ENCODE measurements around the gene KCNC2.
A peak's percentile ranks its signal among the peaks of the same experiment; 100 is the strongest.

Gene KCNC2

GRCh38 chr12:75209812-75210138 is at the start of gene KCNC2:
TSS of gene KCNC2 (minus strand) at chr12:75209839.
- peaks cover 55% of the 10 kb centered on the region for H3K27me3 ChIP-seq (ENCODE audit: control insufficient read depth, insufficient read depth, low read length)
- peak within 1 kb of the TSS; percentile 70 for H3K4me3 ChIP-seq (ENCODE audit: low read depth, low read length)
- H3K4me1 ChIP-seq (ENCODE audit: control insufficient read depth, insufficient read depth, low read length) = 0 out of 2 replicates have a peak, but pooled peaks cover 3% of the 10 kb centered on the region
- H3K36me3 ChIP-seq (ENCODE audit: control insufficient read depth, insufficient read depth, low read length) = no peaks in the 10 kb centered on the region
- no peak within 1 kb of the TSS for H3K27ac ChIP-seq (ENCODE audit: low read depth, low read length)
- H3K9me3 ChIP-seq (ENCODE audit: control insufficient read depth, insufficient read depth, low read length) = no peaks in the 10 kb centered on the region
- no peak within 1 kb of the TSS for H3K9ac ChIP-seq (ENCODE audit: low read depth, low read length)

- Histone ChIP-seq H3K27ac (ENCODE audit: low read depth, low read length) (peak overlapping the region; percentile 62), H3K4me1 (ENCODE audit: control insufficient read depth, insufficient read depth, low read length) (peaks cover 15% of the 10 kb centered on the region), H3K9me3 (ENCODE audit: control insufficient read depth, insufficient read depth, low read length) (no peaks in the 10 kb centered on the region), H3K4me3 (ENCODE audit: low read depth, low read length) (0 out of 2 replicates have a peak overlapping the region, but pooled peaks have one; percentile 4), H3K9ac (ENCODE audit: low read depth, low read length) (no peak overlapping the region), H3K36me3 (ENCODE audit: control insufficient read depth, insufficient read depth, low read length) (no peaks in the 10 kb centered on the region), H3K27me3 (ENCODE audit: control insufficient read depth, insufficient read depth, low read length) (no peaks in the 10 kb centered on the region)
Measured at GRCh38 chr12:75259143-75259542, 49.5 kb upstream of the KCNC2 start.

GRCh38 chr12:75257510-75257909 is 47.9 kb upstream of the KCNC2 start:
- Histone ChIP-seq H3K36me3 (ENCODE audit: control insufficient read depth, insufficient read depth, low read length) (no peaks in the 10 kb centered on the region), H3K4me1 (ENCODE audit: control insufficient read depth, insufficient read depth, low read length) (peaks cover 15% of the 10 kb centered on the region), H3K27me3 (ENCODE audit: control insufficient read depth, insufficient read depth, low read length) (no peaks in the 10 kb centered on the region), H3K4me3 (ENCODE audit: low read depth, low read length) (no peak overlapping the region), H3K9ac (ENCODE audit: low read depth, low read length) (no peak overlapping the region), H3K9me3 (ENCODE audit: control insufficient read depth, insufficient read depth, low read length) (no peaks in the 10 kb centered on the region), H3K27ac (ENCODE audit: low read depth, low read length) (no peak overlapping the region)

- Histone ChIP-seq H3K36me3 (ENCODE audit: control insufficient read depth, insufficient read depth, low read length) (no peaks in the 10 kb centered on the region), H3K4me3 (ENCODE audit: low read depth, low read length) (no peak overlapping the region), H3K27me3 (ENCODE audit: control insufficient read depth, insufficient read depth, low read length) (no peaks in the 10 kb centered on the region), H3K9me3 (ENCODE audit: control insufficient read depth, insufficient read depth, low read length) (no peaks in the 10 kb centered on the region), H3K9ac (ENCODE audit: low read depth, low read length) (no peak overlapping the region), H3K27ac (ENCODE audit: low read depth, low read length) (no peak overlapping the region), H3K4me1 (ENCODE audit: control insufficient read depth, insufficient read depth, low read length) (no peaks in the 10 kb centered on the region)
Measured at GRCh38 chr12:75245108-75245507, 35.5 kb upstream of the KCNC2 start.

- no peaks in the 10 kb centered on the region for H3K36me3 ChIP-seq (ENCODE audit: control insufficient read depth, insufficient read depth, low read length)
- no peaks in the 10 kb centered on the region for H3K4me1 ChIP-seq (ENCODE audit: control insufficient read depth, insufficient read depth, low read length)
Measured at GRCh38 chr12:75239987-75240386, 30.3 kb upstream of the KCNC2 start.

GRCh38 chr12:75236206-75236605 is 26.6 kb upstream of the KCNC2 start:
- Histone ChIP-seq H3K36me3 (ENCODE audit: control insufficient read depth, insufficient read depth, low read length) (no peaks in the 10 kb centered on the region), H3K4me3 (ENCODE audit: low read depth, low read length) (no peak overlapping the region), H3K4me1 (ENCODE audit: control insufficient read depth, insufficient read depth, low read length) (no peaks in the 10 kb centered on the region), H3K9ac (ENCODE audit: low read depth, low read length) (no peak overlapping the region), H3K27ac (ENCODE audit: low read depth, low read length) (no peak overlapping the region), H3K9me3 (ENCODE audit: control insufficient read depth, insufficient read depth, low read length) (no peaks in the 10 kb centered on the region), H3K27me3 (ENCODE audit: control insufficient read depth, insufficient read depth, low read length) (no peaks in the 10 kb centered on the region)

More at GRCh38 chr12:75239987-75240386, 30.3 kb upstream of the KCNC2 start:
- H3K4me3 ChIP-seq (ENCODE audit: low read depth, low read length) = no peak overlapping the region
- H3K9me3 ChIP-seq (ENCODE audit: control insufficient read depth, insufficient read depth, low read length) = no peaks in the 10 kb centered on the region
- H3K27ac ChIP-seq (ENCODE audit: low read depth, low read length) = no peak overlapping the region
- no peaks in the 10 kb centered on the region for H3K27me3 ChIP-seq (ENCODE audit: control insufficient read depth, insufficient read depth, low read length)
- no peak overlapping the region for H3K9ac ChIP-seq (ENCODE audit: low read depth, low read length)

GRCh38 chr12:75227132-75227531 is 17.5 kb upstream of the KCNC2 start:
- Histone ChIP-seq H3K9ac (ENCODE audit: low read depth, low read length) (no peak overlapping the region), H3K9me3 (ENCODE audit: control insufficient read depth, insufficient read depth, low read length) (no peaks in the 10 kb centered on the region), H3K4me1 (ENCODE audit: control insufficient read depth, insufficient read depth, low read length) (no peaks in the 10 kb centered on the region), H3K27me3 (ENCODE audit: control insufficient read depth, insufficient read depth, low read length) (no peaks in the 10 kb centered on the region), H3K4me3 (ENCODE audit: low read depth, low read length) (no peak overlapping the region), H3K27ac (ENCODE audit: low read depth, low read length) (no peak overlapping the region), H3K36me3 (ENCODE audit: control insufficient read depth, insufficient read depth, low read length) (no peaks in the 10 kb centered on the region)

GRCh38 chr12:75212072-75212471 is 2.4 kb upstream of the KCNC2 start:
- Histone ChIP-seq H3K9ac (ENCODE audit: low read depth, low read length) (no peak overlapping the region), H3K9me3 (ENCODE audit: control insufficient read depth, insufficient read depth, low read length) (no peaks in the 10 kb centered on the region), H3K4me1 (ENCODE audit: control insufficient read depth, insufficient read depth, low read length) (peaks cover 9% of the 10 kb centered on the region; the same call in 1 of the 2 replicates), H3K36me3 (ENCODE audit: control insufficient read depth, insufficient read depth, low read length) (no peaks in the 10 kb centered on the region), H3K4me3 (ENCODE audit: low read depth, low read length) (no peak overlapping the region), H3K27me3 (ENCODE audit: control insufficient read depth, insufficient read depth, low read length) (peaks cover 33% of the 10 kb centered on the region), H3K27ac (ENCODE audit: low read depth, low read length) (no peak overlapping the region)

GRCh38 chr12:75208856-75209811 is 505 bp downstream of the KCNC2 start:
- H3K27ac ChIP-seq (ENCODE audit: low read depth, low read length) = no peak overlapping the region
- no peak overlapping the region for H3K9ac ChIP-seq (ENCODE audit: low read depth, low read length)
- 0 out of 2 replicates have a peak, but pooled peaks cover 3% of the 10 kb centered on the region for H3K4me1 ChIP-seq (ENCODE audit: control insufficient read depth, insufficient read depth, low read length)
- H3K36me3 ChIP-seq (ENCODE audit: control insufficient read depth, insufficient read depth, low read length) = no peaks in the 10 kb centered on the region
- H3K9me3 ChIP-seq (ENCODE audit: control insufficient read depth, insufficient read depth, low read length) = no peaks in the 10 kb centered on the region
- peak overlapping the region; percentile 70 for H3K4me3 ChIP-seq (ENCODE audit: low read depth, low read length)
- H3K27me3 ChIP-seq (ENCODE audit: control insufficient read depth, insufficient read depth, low read length) = peaks cover 55% of the 10 kb centered on the region

- H3K27ac ChIP-seq (ENCODE audit: low read depth, low read length) = no peak overlapping the region
- no peak overlapping the region for H3K9ac ChIP-seq (ENCODE audit: low read depth, low read length)
- H3K36me3 ChIP-seq (ENCODE audit: control insufficient read depth, insufficient read depth, low read length) = no peaks in the 10 kb centered on the region
- 0 out of 2 replicates have a peak, but pooled peaks cover 3% of the 10 kb centered on the region for H3K4me1 ChIP-seq (ENCODE audit: control insufficient read depth, insufficient read depth, low read length)
- H3K27me3 ChIP-seq (ENCODE audit: control insufficient read depth, insufficient read depth, low read length) = peaks cover 55% of the 10 kb centered on the region
- no peaks in the 10 kb centered on the region for H3K9me3 ChIP-seq (ENCODE audit: control insufficient read depth, insufficient read depth, low read length)
- peak overlapping the region; percentile 65 for H3K4me3 ChIP-seq (ENCODE audit: low read depth, low read length)
Measured at GRCh38 chr12:75207338-75208083, 2.1 kb downstream of the KCNC2 start.

GRCh38 chr12:75205558-75205957 is 4.1 kb downstream of the KCNC2 start:
- Histone ChIP-seq H3K36me3 (ENCODE audit: control insufficient read depth, insufficient read depth, low read length) (no peaks in the 10 kb centered on the region), H3K9ac (ENCODE audit: low read depth, low read length) (no peak overlapping the region), H3K4me3 (ENCODE audit: low read depth, low read length) (no peak overlapping the region), H3K27ac (ENCODE audit: low read depth, low read length) (no peak overlapping the region), H3K9me3 (ENCODE audit: control insufficient read depth, insufficient read depth, low read length) (no peaks in the 10 kb centered on the region), H3K4me1 (ENCODE audit: control insufficient read depth, insufficient read depth, low read length) (peaks cover 3% of the 10 kb centered on the region; the same call in 1 of the 2 replicates), H3K27me3 (ENCODE audit: control insufficient read depth, insufficient read depth, low read length) (peaks cover 55% of the 10 kb centered on the region)
